Activated T-helper 2 cell treated with anti-CD3 and anti-CD28 coated beads, Interferon-gamma antibody, Interleukin-2, Interleukin-4, amounts not matched to agents 10 μg/mL and 5 μg/mL and 100 μg/mL, durations not matched to agents 14 hours and 24 hours and 36 hours (primary cell): Measurements from ENCODE around the gene POU4F3. TPM values are rescaled to one million over a fixed set of nuclear protein-coding genes. Genes with fewer than 3 reads are reported as not detected.
"Not testable (repeated sequence)": the region's sequence is repeated elsewhere in the genome, so short reads cannot be mapped to it uniquely, and the experiment has no call there.

ENCODE experiments used
- DNase-seq: peaks from one replicate; pipeline ENCODE4 v3.0.0; 2021; ENCODE audit warnings: low spot score
- H3K27ac Mint-ChIP-seq: one replicate; pipeline ENCODE4 v1.8.0; 2021; ENCODE audit warnings: mixed read lengths
- H3K27me3 Mint-ChIP-seq: one replicate; pipeline ENCODE4 v1.8.0; 2021; ENCODE audit warnings: low read depth, mixed read lengths
- H3K36me3 Mint-ChIP-seq: one replicate; pipeline ENCODE4 v1.8.0; 2021; ENCODE audit warnings: low read depth, mixed read lengths
- H3K4me1 Mint-ChIP-seq: one replicate; pipeline ENCODE4 v1.8.0; 2021; ENCODE audit warnings: low read depth, mixed read lengths
- H3K4me3 Mint-ChIP-seq: one replicate; pipeline ENCODE4 v1.8.0; 2021; ENCODE audit warnings: low read depth, mild to moderate bottlenecking, moderate library complexity, mixed read lengths
- H3K9me3 Mint-ChIP-seq: one replicate; pipeline ENCODE4 v1.8.0; 2021; ENCODE audit warnings: mixed read lengths
- intact Hi-C: fragments of 100-400 bp; cut with micrococcal nuclease; formaldehyde crosslinking; loops from one replicate; pipeline ENCODE4 v1.15.1; 2023
- total RNA-seq: library from RNA; stranded (reverse); gene quantifications from 2 replicates; pipeline ENCODE4 v1.2.3, GENCODE V29; 2022

Gene POU4F3
- 0.14 TPM in 1 of 2 replicates, not detected in the other for total RNA-seq

GRCh38 chr5:146338774-146339714 is at the start of gene POU4F3:
Gene POU4F3, plus strand, starts transcription at chr5:146338839. Its CDS starts 274 bp downstream, at chr5:146339113.
- H3K4me3 Mint-ChIP-seq: no peak within 1 kb of the TSS
- DNase-seq: no peak
- H3K4me1 Mint-ChIP-seq: no peaks in the 10 kb centered on the region
- no peaks in the 10 kb centered on the region for H3K9me3 Mint-ChIP-seq
- H3K36me3 Mint-ChIP-seq: no peaks in the 10 kb centered on the region
- no peak within 1 kb of the TSS for H3K27ac Mint-ChIP-seq
- H3K27me3 Mint-ChIP-seq: peaks cover 83% of the 10 kb centered on the region
- intact Hi-C loops: no loop called here

- Mint-ChIP-seq H3K27me3 (no peaks in the 10 kb centered on the region), H3K4me1 (no peaks in the 10 kb centered on the region), H3K4me3 (no peak overlapping the region), H3K9me3 (no peaks in the 10 kb centered on the region), H3K36me3 (peaks cover 20% of the 10 kb centered on the region), H3K27ac (no peak overlapping the region)
- no peak for DNase-seq
- intact Hi-C loops: loop anchor here (5.0 kb wide), 1 partner anchor 157 kb away; the partner anchor contains the start of gene TCERG1
Measured at GRCh38 chr5:146290318-146290717, 48.3 kb upstream of the POU4F3 start.

GRCh38 chr5:146291421-146292074 is 47.1 kb upstream of the POU4F3 start:
- DNase-seq: no peak
- Mint-ChIP-seq H3K27me3 (no peaks in the 10 kb centered on the region), H3K4me3 (no peak overlapping the region)

GRCh38 chr5:146296245-146296644 is 42.4 kb upstream of the POU4F3 start:
- no peaks in the 10 kb centered on the region for H3K4me1 Mint-ChIP-seq
- H3K36me3 Mint-ChIP-seq: peaks cover 2% of the 10 kb centered on the region
- H3K27ac Mint-ChIP-seq: no peak overlapping the region
- DNase-seq: no peak
- H3K9me3 Mint-ChIP-seq: no peaks in the 10 kb centered on the region
- intact Hi-C loops: no loop called here
- peaks cover 7% of the 10 kb centered on the region for H3K27me3 Mint-ChIP-seq
- no peak overlapping the region for H3K4me3 Mint-ChIP-seq

More at GRCh38 chr5:146291421-146292074, 47.1 kb upstream of the POU4F3 start:
- Mint-ChIP-seq H3K9me3 (no peaks in the 10 kb centered on the region), H3K36me3 (peaks cover 14% of the 10 kb centered on the region), H3K27ac (no peak overlapping the region), H3K4me1 (no peaks in the 10 kb centered on the region)
- intact Hi-C loops: loop anchor here (1.0 to 5.0 kb wide), 2 partner anchors 136 to 156 kb away; partner anchors contain the start of gene TCERG1

- H3K27me3 Mint-ChIP-seq: peaks cover 11% of the 10 kb centered on the region
- intact Hi-C loops, H3K4me3 Mint-ChIP-seq, H3K36me3 Mint-ChIP-seq, DNase-seq, H3K9me3 Mint-ChIP-seq, H3K4me1 Mint-ChIP-seq, H3K27ac Mint-ChIP-seq: not testable (repeated sequence)
Measured at GRCh38 chr5:146298920-146299319, 39.7 kb upstream of the POU4F3 start.

GRCh38 chr5:146301626-146302025 is 37.0 kb upstream of the POU4F3 start:
- Mint-ChIP-seq H3K9me3 (no peaks in the 10 kb centered on the region), H3K27ac (no peak overlapping the region), H3K27me3 (peaks cover 21% of the 10 kb centered on the region), H3K4me3 (no peak overlapping the region), H3K4me1 (no peaks in the 10 kb centered on the region), H3K36me3 (no peaks in the 10 kb centered on the region)
- DNase-seq: no peak
- intact Hi-C loops: no loop called here

- Mint-ChIP-seq H3K4me3 (no peak overlapping the region), H3K4me1 (no peaks in the 10 kb centered on the region), H3K27ac (no peak overlapping the region), H3K27me3 (peaks cover 24% of the 10 kb centered on the region), H3K36me3 (no peaks in the 10 kb centered on the region), H3K9me3 (no peaks in the 10 kb centered on the region)
- no peak for DNase-seq
- intact Hi-C loops: no loop called here
Measured at GRCh38 chr5:146302406-146302805, 36.2 kb upstream of the POU4F3 start.

GRCh38 chr5:146306838-146307237 is 31.8 kb upstream of the POU4F3 start:
- H3K27me3 Mint-ChIP-seq: peaks cover 37% of the 10 kb centered on the region
- no peak overlapping the region for H3K27ac Mint-ChIP-seq
- no peak for DNase-seq
- H3K4me3 Mint-ChIP-seq: no peak overlapping the region
- no peaks in the 10 kb centered on the region for H3K9me3 Mint-ChIP-seq
- intact Hi-C loops: no loop called here
- H3K4me1 Mint-ChIP-seq: no peaks in the 10 kb centered on the region
- no peaks in the 10 kb centered on the region for H3K36me3 Mint-ChIP-seq

- no peaks in the 10 kb centered on the region for H3K9me3 Mint-ChIP-seq
- H3K4me3 Mint-ChIP-seq: no peak overlapping the region
- intact Hi-C loops: no loop called here
- no peak for DNase-seq
- peaks cover 37% of the 10 kb centered on the region for H3K27me3 Mint-ChIP-seq
- H3K27ac Mint-ChIP-seq: no peak overlapping the region
- H3K36me3 Mint-ChIP-seq: no peaks in the 10 kb centered on the region
- no peaks in the 10 kb centered on the region for H3K4me1 Mint-ChIP-seq
Measured at GRCh38 chr5:146307796-146308195, 30.8 kb upstream of the POU4F3 start.

- Mint-ChIP-seq H3K4me1 (no peaks in the 10 kb centered on the region), H3K9me3 (no peaks in the 10 kb centered on the region), H3K36me3 (no peaks in the 10 kb centered on the region), H3K27me3 (peaks cover 45% of the 10 kb centered on the region), H3K4me3 (no peak overlapping the region), H3K27ac (no peak overlapping the region)
- no peak for DNase-seq
- intact Hi-C loops: no loop called here
Measured at GRCh38 chr5:146310540-146310939, 28.1 kb upstream of the POU4F3 start.

GRCh38 chr5:146311278-146311677 is 27.4 kb upstream of the POU4F3 start:
- H3K4me1 Mint-ChIP-seq: no peaks in the 10 kb centered on the region
- no peak for DNase-seq
- H3K27me3 Mint-ChIP-seq: peaks cover 44% of the 10 kb centered on the region
- H3K9me3 Mint-ChIP-seq: no peaks in the 10 kb centered on the region
- no peaks in the 10 kb centered on the region for H3K36me3 Mint-ChIP-seq
- H3K27ac Mint-ChIP-seq: no peak overlapping the region
- no peak overlapping the region for H3K4me3 Mint-ChIP-seq
- intact Hi-C loops: no loop called here

- Mint-ChIP-seq H3K36me3 (no peaks in the 10 kb centered on the region), H3K27me3 (peaks cover 40% of the 10 kb centered on the region), H3K27ac (no peak overlapping the region), H3K4me1 (no peaks in the 10 kb centered on the region), H3K9me3 (no peaks in the 10 kb centered on the region), H3K4me3 (no peak overlapping the region)
- intact Hi-C loops: no loop called here
- DNase-seq: no peak
Measured at GRCh38 chr5:146313027-146313426, 25.6 kb upstream of the POU4F3 start.

GRCh38 chr5:146321571-146321970 is 17.1 kb upstream of the POU4F3 start:
- no peak overlapping the region for H3K27ac Mint-ChIP-seq
- H3K9me3 Mint-ChIP-seq: no peaks in the 10 kb centered on the region
- no peaks in the 10 kb centered on the region for H3K4me1 Mint-ChIP-seq
- H3K36me3 Mint-ChIP-seq: no peaks in the 10 kb centered on the region
- H3K27me3 Mint-ChIP-seq: peaks cover 2% of the 10 kb centered on the region
- intact Hi-C loops: no loop called here
- DNase-seq: no peak
- H3K4me3 Mint-ChIP-seq: no peak overlapping the region
